K562 (cell line): ENCODE data around the gene SBDS. TPM values are rescaled to one million over a fixed set of nuclear protein-coding genes. Genes with fewer than 3 reads are reported as not detected.

ENCODE experiments used
- CSDE1 ChIP-seq, 2 experiments: fragments of 450-650 bp; IDR thresholded peaks; 2 replicates each; pipeline ENCODE4 v1.6.1; 2016; ENCODE audit warnings: mild to moderate bottlenecking in 1 of 2
- FOS ChIP-seq: IDR thresholded peaks from 3 replicates; pipeline ENCODE4 v1.6.1; 2011; ENCODE audit not compliant: insufficient read length; ENCODE audit errors: extremely low read depth
- LCOR ChIP-seq: sonication (generic); formaldehyde crosslinking; IDR thresholded peaks from 2 replicates; pipeline ENCODE4 v1.8.0; 2022; ENCODE audit warnings: mild to moderate bottlenecking, missing genetic modification reagents
- NCOR1 ChIP-seq: fragments of 450-650 bp; IDR thresholded peaks from 2 replicates; pipeline ENCODE4 v1.6.1; 2016; ENCODE audit warnings: mild to moderate bottlenecking, moderate library complexity
- NFYB ChIP-seq: IDR thresholded peaks from 2 replicates; pipeline ENCODE4 v1.6.1; 2011; ENCODE audit warnings: mild to moderate bottlenecking, moderate library complexity; ENCODE audit not compliant: insufficient read length; ENCODE audit errors: extremely low read depth
- PHB ChIP-seq: fragments of 250-450 bp; sonication (Bioruptor Pico); IDR thresholded peaks from 2 replicates; pipeline ENCODE4 v1.5.0; 2021
- POLR2A ChIP-seq: fragments of 450-650 bp; conservative IDR thresholded peaks from 2 replicates; pipeline ENCODE4 v1.6.1; 2016
- TBP ChIP-seq: optimal IDR thresholded peaks from 2 replicates; pipeline ENCODE3; 2011; ENCODE audit warnings: low read depth, low read length, improper control_type of control experiment
- TRIM24 ChIP-seq, 2 experiments: fragments of 450-650 bp; IDR thresholded peaks; 2 replicates each; pipeline ENCODE4 v1.6.1; 2016
- polyA plus RNA-seq, 8 experiments: library from polyadenylated mRNA; depleted of rRNA in 4 of 8; stranded (reverse) in 5 of 8; unstranded in 3 of 8; fragments of >200 nt; fragmentation: Nextera tagmentation in 2 of 8; fragmentation: Illumina TruSeq in 1 of 8; extraction: Ambion mirVana in 2 of 8; extraction: Trizol in 1 of 8; gene quantifications; 2 replicates each; pipeline versions ENCODE4 v1.2.1 to v1.2.3, GENCODE V29; 2011 to 2014; ENCODE audit warnings: inconsistent platforms in 1 of 8, missing spikeins in 1 of 8
- total RNA-seq, 7 experiments: library from RNA; depleted of rRNA in 6 of 7; stranded (reverse); fragments of >200 nt in 6 of 7; fragmentation: Illumina TruSeq in 2 of 7; extraction: Trizol in 2 of 7; gene quantifications; 2 replicates each; pipeline versions ENCODE4 v1.2.1 to v1.2.3, GENCODE V29; 2011 to 2021; ENCODE audit warnings: low replicate concordance in 1 of 7
- TF ChIP-seq, protein P1 (sequence below): fragments of 450-650 bp; IDR thresholded peaks from 2 replicates; pipeline ENCODE4 v1.6.1; 2017; ENCODE audit warnings: antibody characterized with exemption, mild to moderate bottlenecking
- TF ChIP-seq, protein P2 (sequence below): sonication (generic); formaldehyde crosslinking; IDR thresholded peaks from 2 replicates; pipeline ENCODE4 v1.9.0; 2022; ENCODE audit warnings: mild to moderate bottlenecking, missing genetic modification reagents
- TF ChIP-seq, protein P3 (sequence below): fragments of 450-650 bp; IDR thresholded peaks from 2 replicates; pipeline ENCODE4 v1.6.1; 2016; ENCODE audit warnings: low read depth

SBDS gene
- total and polyA plus RNA-seq, 9 of the 15 experiments (the other 6 are each of a cell fraction or from before 2014, with no cell fraction given): 105 to 174 (median 117) TPM

DNA sequence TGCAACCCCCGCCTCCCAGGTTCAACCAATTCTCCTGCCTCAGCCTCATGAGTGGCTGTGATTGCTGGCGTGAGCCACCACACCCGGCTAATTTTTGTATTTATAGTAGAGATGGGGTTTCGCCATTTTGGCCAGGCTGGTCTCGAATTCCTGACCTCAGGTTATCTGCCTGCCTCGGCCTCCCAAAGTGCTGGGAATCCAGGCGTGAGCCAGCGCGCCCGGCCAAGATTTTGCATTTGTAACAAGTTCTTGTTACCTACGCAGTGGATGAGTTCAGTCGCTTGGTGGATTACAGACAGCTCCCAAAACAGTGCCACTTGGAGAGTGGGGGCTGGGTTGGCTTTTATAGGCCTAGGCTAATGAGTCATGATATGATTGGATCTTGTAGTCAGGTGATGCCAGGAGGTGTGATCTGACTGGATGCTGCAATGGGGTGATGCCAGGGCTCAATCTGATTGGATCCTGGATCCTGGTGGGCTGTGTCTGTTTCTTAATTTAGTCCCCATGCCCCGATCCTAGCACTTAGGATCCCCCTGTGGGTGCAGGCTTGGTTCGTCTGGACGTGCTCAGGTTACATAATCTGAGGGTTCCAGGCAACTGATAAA is 20.3 kb downstream of the SBDS start (continued):
- TF ChIP-seq POLR2A (peak; percentile 48; the same call in 1 of the 2 replicates), NFYB (peak; percentile 59), TBP (peak; percentile 74), LCOR (no peak), NCOR1 (peak; percentile 28; the same call in 1 of the 2 replicates), PHB (no peak), TRIM24 (IDR thresholded peaks at IDR 0.05) (peak in 1 of 2 experiments; percentile 65; a peak in 1 of 4 replicates), CSDE1 (IDR thresholded peaks at IDR 0.05) (no peak), FOS (peak; percentile 47)
- TF ChIP-seq, protein P1, sequence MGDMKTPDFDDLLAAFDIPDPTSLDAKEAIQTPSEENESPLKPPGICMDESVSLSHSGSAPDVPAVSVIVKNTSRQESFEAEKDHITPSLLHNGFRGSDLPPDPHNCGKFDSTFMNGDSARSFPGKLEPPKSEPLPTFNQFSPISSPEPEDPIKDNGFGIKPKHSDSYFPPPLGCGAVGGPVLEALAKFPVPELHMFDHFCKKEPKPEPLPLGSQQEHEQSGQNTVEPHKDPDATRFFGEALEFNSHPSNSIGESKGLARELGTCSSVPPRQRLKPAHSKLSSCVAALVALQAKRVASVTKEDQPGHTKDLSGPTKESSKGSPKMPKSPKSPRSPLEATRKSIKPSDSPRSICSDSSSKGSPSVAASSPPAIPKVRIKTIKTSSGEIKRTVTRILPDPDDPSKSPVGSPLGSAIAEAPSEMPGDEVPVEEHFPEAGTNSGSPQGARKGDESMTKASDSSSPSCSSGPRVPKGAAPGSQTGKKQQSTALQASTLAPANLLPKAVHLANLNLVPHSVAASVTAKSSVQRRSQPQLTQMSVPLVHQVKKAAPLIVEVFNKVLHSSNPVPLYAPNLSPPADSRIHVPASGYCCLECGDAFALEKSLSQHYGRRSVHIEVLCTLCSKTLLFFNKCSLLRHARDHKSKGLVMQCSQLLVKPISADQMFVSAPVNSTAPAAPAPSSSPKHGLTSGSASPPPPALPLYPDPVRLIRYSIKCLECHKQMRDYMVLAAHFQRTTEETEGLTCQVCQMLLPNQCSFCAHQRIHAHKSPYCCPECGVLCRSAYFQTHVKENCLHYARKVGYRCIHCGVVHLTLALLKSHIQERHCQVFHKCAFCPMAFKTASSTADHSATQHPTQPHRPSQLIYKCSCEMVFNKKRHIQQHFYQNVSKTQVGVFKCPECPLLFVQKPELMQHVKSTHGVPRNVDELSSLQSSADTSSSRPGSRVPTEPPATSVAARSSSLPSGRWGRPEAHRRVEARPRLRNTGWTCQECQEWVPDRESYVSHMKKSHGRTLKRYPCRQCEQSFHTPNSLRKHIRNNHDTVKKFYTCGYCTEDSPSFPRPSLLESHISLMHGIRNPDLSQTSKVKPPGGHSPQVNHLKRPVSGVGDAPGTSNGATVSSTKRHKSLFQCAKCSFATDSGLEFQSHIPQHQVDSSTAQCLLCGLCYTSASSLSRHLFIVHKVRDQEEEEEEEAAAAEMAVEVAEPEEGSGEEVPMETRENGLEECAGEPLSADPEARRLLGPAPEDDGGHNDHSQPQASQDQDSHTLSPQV: 0 out of 2 replicates have a peak, but pooled peaks have one; percentile 28
- TF ChIP-seq, protein P2, sequence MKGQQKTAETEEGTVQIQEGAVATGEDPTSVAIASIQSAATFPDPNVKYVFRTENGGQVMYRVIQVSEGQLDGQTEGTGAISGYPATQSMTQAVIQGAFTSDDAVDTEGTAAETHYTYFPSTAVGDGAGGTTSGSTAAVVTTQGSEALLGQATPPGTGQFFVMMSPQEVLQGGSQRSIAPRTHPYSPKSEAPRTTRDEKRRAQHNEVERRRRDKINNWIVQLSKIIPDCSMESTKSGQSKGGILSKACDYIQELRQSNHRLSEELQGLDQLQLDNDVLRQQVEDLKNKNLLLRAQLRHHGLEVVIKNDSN: peak; percentile 80
- TF ChIP-seq, protein P3, sequence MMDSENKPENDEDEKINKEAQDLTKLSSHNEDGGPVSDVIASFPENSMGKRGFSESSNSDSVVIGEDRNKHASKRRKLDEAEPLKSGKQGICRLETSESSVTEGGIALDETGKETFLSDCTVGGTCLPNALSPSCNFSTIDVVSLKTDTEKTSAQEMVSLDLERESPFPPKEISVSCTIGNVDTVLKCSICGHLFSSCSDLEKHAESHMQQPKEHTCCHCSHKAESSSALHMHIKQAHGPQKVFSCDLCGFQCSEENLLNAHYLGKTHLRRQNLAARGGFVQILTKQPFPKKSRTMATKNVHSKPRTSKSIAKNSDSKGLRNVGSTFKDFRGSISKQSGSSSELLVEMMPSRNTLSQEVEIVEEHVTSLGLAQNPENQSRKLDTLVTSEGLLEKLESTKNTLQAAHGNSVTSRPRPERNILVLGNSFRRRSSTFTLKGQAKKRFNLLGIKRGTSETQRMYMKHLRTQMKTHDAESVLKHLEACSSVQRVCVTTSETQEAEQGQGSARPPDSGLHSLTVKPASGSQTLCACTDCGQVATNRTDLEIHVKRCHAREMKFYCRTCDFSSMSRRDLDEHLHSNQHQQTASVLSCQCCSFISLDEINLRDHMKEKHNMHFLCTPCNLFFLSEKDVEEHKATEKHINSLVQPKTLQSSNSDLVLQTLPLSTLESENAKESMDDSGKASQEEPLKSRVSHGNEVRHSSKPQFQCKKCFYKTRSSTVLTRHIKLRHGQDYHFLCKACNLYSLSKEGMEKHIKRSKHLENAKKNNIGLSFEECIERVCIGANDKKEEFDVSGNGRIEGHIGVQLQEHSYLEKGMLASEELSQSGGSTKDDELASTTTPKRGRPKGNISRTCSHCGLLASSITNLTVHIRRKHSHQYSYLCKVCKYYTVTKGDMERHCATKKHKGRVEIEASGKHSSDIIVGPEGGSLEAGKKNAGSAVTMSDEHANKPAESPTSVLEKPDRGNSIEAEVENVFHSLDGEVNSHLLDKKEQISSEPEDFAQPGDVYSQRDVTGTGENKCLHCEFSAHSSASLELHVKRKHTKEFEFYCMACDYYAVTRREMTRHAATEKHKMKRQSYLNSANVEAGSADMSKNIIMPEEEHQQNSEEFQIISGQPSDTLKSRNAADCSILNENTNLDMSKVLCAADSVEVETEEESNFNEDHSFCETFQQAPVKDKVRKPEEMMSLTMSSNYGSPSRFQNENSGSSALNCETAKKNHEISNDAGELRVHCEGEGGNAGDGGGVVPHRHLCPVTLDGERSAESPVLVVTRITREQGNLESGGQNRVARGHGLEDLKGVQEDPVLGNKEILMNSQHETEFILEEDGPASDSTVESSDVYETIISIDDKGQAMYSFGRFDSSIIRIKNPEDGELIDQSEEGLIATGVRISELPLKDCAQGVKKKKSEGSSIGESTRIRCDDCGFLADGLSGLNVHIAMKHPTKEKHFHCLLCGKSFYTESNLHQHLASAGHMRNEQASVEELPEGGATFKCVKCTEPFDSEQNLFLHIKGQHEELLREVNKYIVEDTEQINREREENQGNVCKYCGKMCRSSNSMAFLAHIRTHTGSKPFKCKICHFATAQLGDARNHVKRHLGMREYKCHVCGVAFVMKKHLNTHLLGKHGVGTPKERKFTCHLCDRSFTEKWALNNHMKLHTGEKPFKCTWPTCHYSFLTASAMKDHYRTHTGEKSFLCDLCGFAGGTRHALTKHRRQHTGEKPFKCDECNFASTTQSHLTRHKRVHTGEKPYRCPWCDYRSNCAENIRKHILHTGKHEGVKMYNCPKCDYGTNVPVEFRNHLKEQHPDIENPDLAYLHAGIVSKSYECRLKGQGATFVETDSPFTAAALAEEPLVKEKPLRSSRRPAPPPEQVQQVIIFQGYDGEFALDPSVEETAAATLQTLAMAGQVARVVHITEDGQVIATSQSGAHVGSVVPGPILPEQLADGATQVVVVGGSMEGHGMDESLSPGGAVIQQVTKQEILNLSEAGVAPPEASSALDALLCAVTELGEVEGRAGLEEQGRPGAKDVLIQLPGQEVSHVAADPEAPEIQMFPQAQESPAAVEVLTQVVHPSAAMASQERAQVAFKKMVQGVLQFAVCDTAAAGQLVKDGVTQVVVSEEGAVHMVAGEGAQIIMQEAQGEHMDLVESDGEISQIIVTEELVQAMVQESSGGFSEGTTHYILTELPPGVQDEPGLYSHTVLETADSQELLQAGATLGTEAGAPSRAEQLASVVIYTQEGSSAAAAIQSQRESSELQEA: no peak
